Measurements from ENCODE around the gene DLGAP1. TPM values are rescaled to one million over a fixed set of nuclear protein-coding genes. Genes with fewer than 3 reads are reported as not detected.
"Not testable (repeated sequence)": the region's sequence is repeated elsewhere in the genome, so short reads cannot be mapped to it uniquely, and the experiment has no call there.

Gene DLGAP1
- total RNA-seq, 1 experiment from 2014 or later = 0.39 TPM

DNA sequence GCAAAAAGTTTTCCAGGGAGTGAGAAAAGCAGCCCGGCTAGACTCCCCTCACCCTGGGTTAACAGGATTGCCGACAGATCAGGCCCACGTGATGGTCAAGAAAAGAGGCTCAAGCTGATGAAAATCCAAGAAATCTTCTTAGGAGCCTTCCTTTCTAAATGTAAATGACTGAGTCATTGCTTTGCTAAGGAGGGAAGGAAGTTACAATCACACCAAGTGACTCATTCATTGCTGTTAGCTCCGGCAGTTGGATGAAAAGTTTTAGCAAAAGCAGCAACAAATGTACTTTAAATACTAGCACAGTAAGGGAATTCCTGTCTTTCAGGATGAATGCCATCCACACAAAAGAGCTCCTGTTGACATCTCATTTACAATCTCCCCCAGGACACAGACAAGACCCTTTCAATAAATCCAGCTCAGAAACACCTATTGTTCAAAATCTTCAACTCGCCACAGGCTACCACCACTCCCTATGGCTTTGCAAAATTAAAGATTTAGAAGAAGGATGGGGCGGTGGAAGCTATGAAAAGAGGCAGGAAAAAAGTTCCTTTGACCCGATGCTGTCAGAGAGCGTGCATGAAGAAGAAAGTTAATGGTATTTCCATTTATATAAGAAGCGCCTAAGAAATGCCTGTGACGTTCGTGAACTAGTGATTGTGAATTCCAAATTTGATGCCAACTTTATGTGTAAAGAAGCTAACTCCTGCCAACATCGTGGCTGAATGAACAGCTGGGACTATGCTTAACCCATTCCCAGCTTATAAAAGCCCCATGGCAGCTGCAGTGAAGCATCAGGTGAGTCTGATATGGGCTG is 851.5 kb downstream of the DLGAP1 start:
- Histone ChIP-seq H3K9me3 (ENCODE audit: control insufficient read depth in 1 of 2, insufficient read depth in 1 of 2, low read depth in 1 of 2, low read length in 2 of 2) (no peaks in the 10 kb centered on the region), H3K4me1 (ENCODE audit: control insufficient read depth in 1 of 2, insufficient read depth in 2 of 2, low read length in 2 of 2) (peaks cover 83 to 94% of the 10 kb centered on the region in 2 experiments), H3K9ac (ENCODE audit: low read length) (peak overlapping the region; percentile 79), H3K79me2 (ENCODE audit: insufficient read depth, low read length) (peaks cover 66% of the 10 kb centered on the region), H4K20me1 (ENCODE audit: insufficient read depth) (no peaks in the 10 kb centered on the region), H2AFZ (ENCODE audit: low read depth, low read length, poor library complexity, severe bottlenecking) (no peak overlapping the region), H3K9me2 (ENCODE audit: insufficient read depth) (no peaks in the 10 kb centered on the region), H3K27me3 (ENCODE audit: insufficient read depth, low read length) (no peaks in the 10 kb centered on the region), H3K4me2 (ENCODE audit: low read length) (peak overlapping the region; percentile 78), H3K36me3 (ENCODE audit: control insufficient read depth in 1 of 2, insufficient read depth in 2 of 2, low read length in 2 of 2) (peaks cover 0 to 5% of the 10 kb centered on the region in 2 experiments; a peak in 1 of 4 replicates), H3K27ac (ENCODE audit: low read depth, low read length) (peak overlapping the region; percentile 100), H3K4me3 (replicated peaks in 1 of 2; ENCODE audit: low read depth in 1 of 2, low read length in 2 of 2) (peak overlapping the region; percentile 38 to 46)
- RAD21 ChIA-PET (ENCODE audit: low non-redundant PET in 1 of 2, low total read pairs in 2 of 2, uncharacterized antibody in 2 of 2, unreplicated experiment in 2 of 2) = interaction anchor here (0.5 to 2.0 kb wide), 4 partner anchors 15 to 62 kb away, joined by 3 to 8 read pairs (median 4); no protein-coding TSS in a partner anchor
- BruUV-seq (replicated peaks) = TSS peak; percentile 68
- ATAC-seq = peak; percentile 52
- CTCF ChIA-PET = interaction anchor here (0.7 to 3.9 kb wide), 6 partner anchors 9 to 62 kb away, joined by 3 to 33 read pairs (median 4); no protein-coding TSS in a partner anchor
- peak; percentile 94 for DNase-seq (ENCODE audit: low read depth, low spot score)
- POLR2A ChIA-PET = interaction anchor here (0.8 to 4.5 kb wide), 28 partner anchors 8 to 353 kb away, joined by 3 to 123 read pairs (median 6); no protein-coding TSS in a partner anchor
- TF ChIP-seq POLR2AphosphoS5 (IDR thresholded peaks at IDR 0.05; ENCODE audit: low read depth, low read length) (peak; percentile 80), ZNF274 (IDR thresholded peaks at IDR 0.05; ENCODE audit: low read depth, low read length) (no peak)
- intact Hi-C loops (cut with micrococcal nuclease) = loop anchor here (1.0 to 2.0 kb wide), 2 partner anchors 21 to 49 kb away; no protein-coding TSS in a partner anchor

DNA sequence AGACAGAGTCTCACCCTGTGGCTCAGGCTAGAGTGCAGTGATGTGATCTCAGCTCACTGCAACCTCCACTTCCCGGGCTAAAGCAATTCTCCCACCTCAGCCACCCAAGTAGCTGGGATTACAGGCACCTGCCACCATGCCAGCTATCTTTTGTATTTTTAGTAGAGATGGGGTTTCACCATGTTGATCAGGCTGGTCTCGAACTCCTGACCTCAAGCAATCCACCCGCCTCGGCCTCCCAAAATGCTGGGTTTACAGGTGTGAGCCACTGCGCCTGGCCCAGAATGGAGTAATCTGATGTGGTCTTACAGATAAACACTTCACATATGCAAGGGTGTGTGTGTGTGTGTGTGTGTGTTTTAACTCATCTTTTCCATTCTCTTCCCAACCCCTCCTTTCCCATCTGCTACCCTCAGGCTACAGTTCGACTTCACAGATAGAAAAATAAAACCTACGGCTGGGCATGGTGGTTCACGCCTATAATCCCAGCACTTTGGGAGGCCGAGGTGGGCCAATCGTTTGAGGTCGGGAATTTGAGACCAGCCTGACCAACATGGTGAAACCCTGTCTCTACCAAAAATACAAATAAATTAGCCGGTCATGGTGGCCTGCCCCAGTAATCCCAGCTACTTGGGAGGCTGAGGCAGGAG is 853.9 kb downstream of the DLGAP1 start:
- intact Hi-C loops (cut with micrococcal nuclease); H3K9me3 ChIP-seq (ENCODE audit: control insufficient read depth in 1 of 2, insufficient read depth in 1 of 2, low read depth in 1 of 2, low read length in 2 of 2); H3K4me3 ChIP-seq (replicated peaks in 1 of 2; ENCODE audit: low read depth in 1 of 2, low read length in 2 of 2); DNase-seq (ENCODE audit: low read depth, low spot score); H3K27me3 ChIP-seq (ENCODE audit: insufficient read depth, low read length); H2AFZ ChIP-seq (ENCODE audit: low read depth, low read length, poor library complexity, severe bottlenecking); ATAC-seq; H4K20me1 ChIP-seq (ENCODE audit: insufficient read depth); BruUV-seq (replicated peaks); H3K9me2 ChIP-seq (ENCODE audit: insufficient read depth): not testable (repeated sequence)
- ChIA-PET RAD21 (ENCODE audit: low non-redundant PET in 1 of 2, low total read pairs in 2 of 2, uncharacterized antibody in 2 of 2, unreplicated experiment in 2 of 2) (interaction anchor here in 1 of 2 experiments (2.0 kb wide), 1 partner anchor 65 kb away, joined by 8 read pairs; no protein-coding TSS in a partner anchor), CTCF (interaction anchor here (1.3 to 3.9 kb wide), 2 partner anchors 15 to 64 kb away, joined by 5 to 33 read pairs; no protein-coding TSS in a partner anchor), POLR2A (interaction anchor here (0.7 to 4.5 kb wide), 12 partner anchors 7 to 510 kb away, joined by 3 to 123 read pairs (median 16); no protein-coding TSS in a partner anchor)
- Histone ChIP-seq H3K36me3 (ENCODE audit: control insufficient read depth in 1 of 2, insufficient read depth in 2 of 2, low read length in 2 of 2) (peaks cover 0 to 14% of the 10 kb centered on the region in 2 experiments; a peak in 1 of 4 replicates), H3K9ac (ENCODE audit: low read length) (peak overlapping the region; percentile 79), H3K4me2 (ENCODE audit: low read length) (peak overlapping the region; percentile 78; the same call in 1 of the 2 replicates), H3K4me1 (ENCODE audit: control insufficient read depth in 1 of 2, insufficient read depth in 2 of 2, low read length in 2 of 2) (peaks cover 85 to 95% of the 10 kb centered on the region in 2 experiments), H3K27ac (ENCODE audit: low read depth, low read length) (peak overlapping the region; percentile 100), H3K79me2 (ENCODE audit: insufficient read depth, low read length) (peaks cover 67% of the 10 kb centered on the region)
- TF ChIP-seq POLR2AphosphoS5 (IDR thresholded peaks at IDR 0.05; ENCODE audit: low read depth, low read length) = peak; percentile 31; the same call in 1 of the 2 replicates

All from HCT116 (cell line).